Suppressor macrophage (primary cell): ENCODE results near the gene TCAP.

ENCODE experiments used
- DNase-seq, 4 experiments: peaks; one replicate each; pipeline ENCODE4 v3.0.0-alpha.2; 2020 to 2022

The TCAP gene

GRCh38 chr17:39667945-39668924 is 3.1 kb downstream of the TCAP start, which contains the start of gene PNMT:
PNMT (plus strand) TSS chr17:39668453; CDS start chr17:39668476, 23 bp downstream.
- peak; percentile 52 to 85 (median 66) for DNase-seq

- DNase-seq = no peak
Observed at GRCh38 chr17:39669897-39670735, 5.0 kb downstream of the TCAP start.

GRCh38 chr17:39670746-39671145 is 5.6 kb downstream of the TCAP start:
- no peak for DNase-seq

GRCh38 chr17:39671651-39672521 is 6.7 kb downstream of the TCAP start:
- DNase-seq = peak in 3 of 4 experiments; percentile 25 to 53 (median 47)

- DNase-seq = no peak
Observed at GRCh38 chr17:39672522-39673334, 7.6 kb downstream of the TCAP start.

- no peak for DNase-seq
Observed at GRCh38 chr17:39673335-39674081, 8.4 kb downstream of the TCAP start.

GRCh38 chr17:39674179-39674578 is 9.0 kb downstream of the TCAP start:
- no peak for DNase-seq

GRCh38 chr17:39674702-39675389 is 9.7 kb downstream of the TCAP start:
- no peak for DNase-seq

- peak in 2 of 4 experiments; percentile 22 to 31 for DNase-seq
Observed at GRCh38 chr17:39675390-39676082, 10.4 kb downstream of the TCAP start.

GRCh38 chr17:39676198-39676819 is 11.2 kb downstream of the TCAP start:
- peak; percentile 52 to 80 (median 56) for DNase-seq

GRCh38 chr17:39677072-39677471 is 11.9 kb downstream of the TCAP start:
- DNase-seq = no peak

- no peak for DNase-seq
Observed at GRCh38 chr17:39677542-39678339, 12.6 kb downstream of the TCAP start.

GRCh38 chr17:39678340-39679116 is 13.4 kb downstream of the TCAP start:
- no peak for DNase-seq

GRCh38 chr17:39679521-39680192 is 14.5 kb downstream of the TCAP start:
- no peak for DNase-seq

- no peak for DNase-seq
Observed at GRCh38 chr17:39683295-39683939, 18.3 kb downstream of the TCAP start.
